ENCODE measurements around the gene SMYD4.
"Not testable (repeated sequence)": the region's sequence is repeated elsewhere in the genome, so short reads cannot be mapped to it uniquely, and the experiment has no call there.

The SMYD4 gene

DNA sequence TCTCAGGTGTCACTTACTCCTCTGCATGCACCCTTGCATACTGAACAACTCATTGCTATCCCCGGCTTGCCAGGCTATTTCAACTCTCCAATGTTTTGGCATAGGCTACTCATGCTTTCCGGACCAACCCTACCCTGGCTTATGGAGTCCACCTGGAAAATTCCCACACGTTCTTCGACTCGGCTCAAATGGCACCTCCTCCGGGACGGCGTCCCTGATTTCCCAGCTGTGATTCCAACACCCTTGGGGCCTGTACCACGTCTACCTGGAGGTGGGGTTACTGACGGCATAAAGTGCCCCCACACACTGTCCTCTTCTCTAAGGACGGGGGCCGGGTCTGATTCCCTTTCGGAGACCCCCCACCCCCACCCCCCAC is 498 bp downstream of the SMYD4 start:
- DNase-seq, result no peak

DNA sequence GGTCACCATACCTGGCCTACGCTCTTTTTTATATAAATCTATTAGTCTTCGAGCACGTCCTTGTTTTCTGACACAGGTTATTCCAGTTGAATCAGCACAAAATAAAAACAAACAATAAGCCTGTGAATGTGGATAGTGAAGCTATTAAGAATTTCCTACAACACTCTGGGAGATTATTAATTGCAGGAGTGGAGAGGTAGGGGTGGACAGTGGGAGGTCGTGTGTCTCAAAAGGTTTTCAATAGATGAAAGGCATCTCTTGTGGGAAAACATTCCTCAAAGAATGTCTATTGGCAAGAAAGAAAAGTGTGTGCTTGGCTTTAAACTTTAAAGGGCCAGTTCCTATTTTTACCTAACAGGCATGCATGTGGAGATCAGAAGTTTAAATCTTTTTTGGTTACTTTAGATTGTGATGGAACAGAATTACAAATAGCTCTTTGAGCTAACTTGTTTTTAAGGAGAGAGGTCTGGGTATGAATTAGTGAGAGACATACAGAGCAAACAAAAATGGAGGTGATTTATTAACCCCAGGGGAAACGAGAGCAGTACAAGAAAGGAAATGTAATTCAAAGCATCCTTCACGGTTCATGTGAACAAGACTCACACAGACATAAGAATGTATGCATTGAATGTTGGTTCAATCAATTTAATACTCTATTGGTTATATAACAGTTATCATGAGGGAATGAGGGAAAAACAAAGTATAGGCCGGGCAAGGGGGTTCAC is 9.0 kb downstream of the SMYD4 start:
- no peak for DNase-seq

DNA sequence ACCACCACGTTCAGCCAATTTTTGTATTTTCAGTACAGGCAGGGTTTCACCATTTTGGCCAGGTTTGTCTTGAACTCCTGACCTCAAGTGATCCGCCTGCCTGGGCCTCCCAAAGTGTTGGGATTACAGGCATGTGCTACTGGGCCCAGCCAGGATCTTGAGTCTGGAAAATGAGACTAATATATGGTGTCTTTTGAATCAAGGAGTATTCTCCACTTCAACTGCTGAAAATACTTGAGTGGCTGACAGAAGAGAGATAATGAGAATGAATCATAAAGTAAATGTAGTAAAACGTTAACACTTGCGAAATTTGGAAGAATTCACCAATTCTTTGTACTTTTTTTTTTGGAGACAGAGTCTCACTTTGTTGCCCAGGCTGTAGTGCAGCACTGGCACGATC is 16.6 kb downstream of the SMYD4 start:
- no peak for DNase-seq

DNA sequence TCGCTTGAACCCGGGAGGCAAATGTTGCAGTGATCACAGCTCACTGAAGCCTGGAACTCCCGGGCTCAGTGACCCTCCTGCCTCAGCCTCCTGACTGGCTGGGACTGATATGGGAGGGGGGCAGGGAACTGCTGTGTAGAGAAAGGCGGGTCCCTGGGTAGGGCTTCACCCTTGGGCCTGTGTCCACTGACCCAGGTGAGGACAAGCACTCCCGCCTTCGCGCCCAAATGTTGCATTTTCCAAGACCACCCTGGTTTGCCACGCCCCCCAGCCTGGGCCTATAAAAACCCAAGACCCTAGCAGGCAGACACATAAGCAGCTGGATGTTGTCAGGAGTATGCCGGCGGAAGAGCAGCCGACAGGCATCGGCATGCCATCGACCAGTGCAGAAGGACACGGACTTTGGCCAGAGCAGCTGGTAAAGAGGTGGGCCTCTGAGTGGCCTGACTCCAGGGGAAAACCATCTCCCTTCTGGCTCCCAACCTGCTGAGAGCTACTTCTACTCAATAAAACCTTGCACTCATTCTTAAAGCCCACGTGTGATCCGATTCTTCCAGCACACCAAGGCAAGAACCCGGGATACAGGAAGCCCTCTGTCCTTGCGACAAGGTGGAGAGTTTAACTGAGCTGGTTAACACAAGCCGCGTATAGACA is 19.1 kb downstream of the SMYD4 start:
- DNase-seq, result no peak

- not testable (repeated sequence) for DNase-seq
Measured at GRCh38 chr17:1809815-1810214, 19.9 kb downstream of the SMYD4 start.

DNA sequence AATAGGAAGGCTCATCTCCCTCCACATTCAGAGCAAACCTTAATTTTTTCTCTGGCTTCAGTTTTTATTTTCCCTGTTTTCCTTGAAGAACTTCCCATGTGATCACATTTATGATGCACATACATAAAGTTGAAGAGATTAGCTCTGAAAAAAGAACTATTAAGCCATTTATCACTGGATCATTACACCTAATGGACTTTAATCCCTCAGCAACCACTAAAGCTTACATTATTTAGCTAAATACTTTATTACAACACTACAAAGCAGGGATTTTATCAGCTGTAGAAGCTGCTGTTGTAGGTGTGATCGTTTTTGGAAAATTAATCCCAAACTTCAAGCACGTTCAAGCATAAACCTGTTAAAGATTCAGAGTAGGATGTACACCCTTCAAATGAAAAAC is 21.1 kb downstream of the SMYD4 start:
- DNase-seq, result no peak

- DNase-seq, result no peak
Measured at GRCh38 chr17:1807890-1808289, 21.8 kb downstream of the SMYD4 start.

DNA sequence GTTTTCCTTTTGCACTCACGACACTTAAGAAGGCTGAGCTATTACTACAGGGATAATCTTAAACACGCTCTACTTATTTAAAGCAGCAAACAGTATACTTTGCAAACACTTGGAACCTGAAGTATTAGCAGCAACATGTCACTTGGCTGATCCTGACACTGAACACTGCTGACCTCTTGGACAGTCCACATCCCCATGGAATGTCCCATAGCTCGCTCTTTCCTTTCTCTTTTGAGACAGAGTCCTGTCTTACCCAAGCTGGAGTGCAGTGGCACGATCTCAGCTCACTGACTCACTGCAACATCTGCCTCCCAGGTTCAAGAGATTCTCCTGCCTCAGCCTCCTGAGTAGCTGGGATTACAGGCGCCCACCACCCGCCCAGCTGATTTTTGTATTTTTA is 26.4 kb downstream of the SMYD4 start:
- DNase-seq, result no peak

GRCh38 chr17:1802429-1802828 is 27.3 kb downstream of the SMYD4 start:
- DNase-seq, result no peak

DNA sequence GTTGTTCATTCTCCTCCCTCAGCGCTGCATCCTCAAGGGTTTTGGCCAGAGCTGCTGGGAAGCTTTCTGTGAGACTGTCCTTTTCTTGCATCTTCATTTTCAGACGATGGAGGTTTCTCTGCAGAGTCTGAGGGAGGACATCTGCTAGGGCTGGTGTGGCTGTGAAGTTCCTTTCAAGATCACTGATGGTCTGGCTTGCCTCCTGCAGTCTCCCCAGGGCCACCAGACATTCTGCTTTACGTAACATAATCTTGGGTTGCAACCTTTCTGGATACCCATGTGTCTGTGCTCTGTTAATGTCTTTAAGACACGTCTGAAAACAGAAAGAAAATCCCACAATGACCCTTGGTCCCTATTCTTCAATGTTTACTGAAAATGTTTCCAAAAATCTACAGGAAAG is 29.0 kb downstream of the SMYD4 start:
- DNase-seq, result no peak

- DNase-seq, result no peak
Measured at GRCh38 chr17:1800240-1800639, 29.5 kb downstream of the SMYD4 start.

DNA sequence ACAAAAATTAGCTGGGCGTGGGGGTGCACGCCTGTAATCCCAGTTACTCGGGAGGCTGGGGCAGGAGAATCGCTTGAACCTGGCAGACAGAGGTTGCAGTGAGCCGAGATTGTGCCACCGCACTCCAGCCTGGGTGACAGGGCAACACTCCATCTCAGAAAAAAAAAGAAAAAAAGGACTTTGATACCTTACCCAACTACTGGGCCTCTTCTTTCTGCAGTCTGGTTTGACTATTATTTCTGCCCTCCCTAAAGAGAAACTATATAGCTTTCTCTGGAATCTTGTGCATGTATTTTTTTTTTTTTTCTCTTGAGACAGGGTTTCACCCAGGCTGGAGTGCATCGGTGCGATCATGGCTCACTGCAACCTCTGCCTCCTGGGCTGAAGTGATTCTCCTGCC is 31.9 kb downstream of the SMYD4 start:
- DNase-seq, result not testable (repeated sequence)

- DNase-seq, result no peak
Measured at GRCh38 chr17:1797323-1797722, 32.4 kb downstream of the SMYD4 start.

DNA sequence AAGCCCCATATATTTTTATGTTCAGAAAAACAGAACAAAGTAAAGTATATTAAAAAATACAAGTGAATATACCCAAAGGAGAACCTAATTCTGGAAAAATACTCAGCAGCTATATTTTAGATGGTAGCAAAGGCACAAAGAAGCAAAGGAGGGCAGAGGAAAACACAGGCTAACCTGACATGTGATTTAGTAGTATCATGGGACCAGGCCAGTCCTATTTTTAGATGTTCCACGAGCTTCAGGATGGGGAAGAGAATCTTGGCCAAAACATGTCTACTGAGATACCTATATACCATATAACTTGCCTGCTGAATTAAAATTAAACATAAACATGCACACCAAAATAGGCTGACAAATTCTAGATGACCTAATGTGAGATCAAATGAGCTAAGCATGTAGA is 32.9 kb downstream of the SMYD4 start:
- peak; percentile 32 for DNase-seq

DNA sequence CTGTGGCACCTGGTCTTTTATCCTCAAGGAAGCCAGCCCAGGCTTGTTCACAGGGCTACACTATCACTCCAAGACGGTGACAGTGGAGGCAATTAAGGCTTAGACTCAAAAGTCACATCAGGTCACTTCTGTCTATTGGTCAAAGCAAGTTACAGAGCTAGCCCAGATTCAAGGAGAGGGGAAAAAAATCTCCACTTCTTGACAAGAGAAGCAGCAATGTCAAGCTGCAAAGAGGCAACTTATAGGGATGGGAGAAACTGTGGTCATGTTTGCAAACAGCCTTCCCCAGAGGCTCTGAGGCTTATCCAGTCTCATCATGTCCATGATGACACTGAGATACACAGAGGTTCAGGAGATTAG is 36.3 kb downstream of the SMYD4 start:
- no peak for DNase-seq

DNA sequence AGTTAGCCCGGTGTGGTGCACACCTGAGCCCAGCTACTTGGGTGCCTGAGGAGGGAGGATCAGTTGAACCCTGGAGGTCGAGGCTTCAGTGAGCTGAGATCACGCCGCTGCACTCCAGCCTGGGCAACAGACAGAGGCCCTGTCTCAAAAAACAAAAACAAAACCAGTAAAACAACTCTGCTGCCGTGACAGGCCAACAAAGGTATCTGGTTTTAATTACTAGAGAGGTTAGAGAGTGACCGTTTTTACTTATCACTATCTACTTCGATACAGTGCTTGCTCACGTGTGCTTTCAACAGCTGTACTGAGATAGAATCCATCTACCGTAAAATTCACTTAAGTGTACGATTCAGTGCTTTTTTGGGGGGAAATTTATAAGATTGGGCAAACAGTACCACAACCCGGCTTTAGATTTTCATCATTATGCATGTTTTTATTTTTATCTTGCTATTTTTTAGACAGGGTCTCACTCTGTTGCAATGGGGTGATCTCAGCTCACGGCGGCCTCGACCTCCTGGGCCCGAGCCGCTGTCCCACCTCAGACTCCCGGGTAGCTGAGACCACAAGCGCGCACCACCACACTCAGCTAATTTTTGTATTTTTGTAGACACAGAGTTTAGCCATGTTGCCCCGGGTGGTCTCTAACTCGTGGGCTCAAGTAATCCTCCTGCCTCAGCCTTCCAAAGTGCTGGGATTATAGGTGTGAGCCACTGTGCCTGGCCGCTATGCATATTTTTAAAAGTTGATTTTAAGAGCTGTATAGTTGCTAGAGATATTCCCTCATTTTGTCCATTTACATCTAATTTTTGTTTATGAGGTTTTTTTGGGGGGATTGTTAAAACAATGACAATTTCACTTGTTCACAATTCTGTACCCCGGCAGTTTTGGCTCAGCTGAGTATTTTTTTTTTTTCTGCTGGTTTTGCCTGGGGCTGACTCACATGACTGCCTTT is 36.9 kb downstream of the SMYD4 start:
- DNase-seq, result no peak

GRCh38 chr17:1789936-1790335 is 39.8 kb downstream of the SMYD4 start:
- DNase-seq, result peak; percentile 15

DNA sequence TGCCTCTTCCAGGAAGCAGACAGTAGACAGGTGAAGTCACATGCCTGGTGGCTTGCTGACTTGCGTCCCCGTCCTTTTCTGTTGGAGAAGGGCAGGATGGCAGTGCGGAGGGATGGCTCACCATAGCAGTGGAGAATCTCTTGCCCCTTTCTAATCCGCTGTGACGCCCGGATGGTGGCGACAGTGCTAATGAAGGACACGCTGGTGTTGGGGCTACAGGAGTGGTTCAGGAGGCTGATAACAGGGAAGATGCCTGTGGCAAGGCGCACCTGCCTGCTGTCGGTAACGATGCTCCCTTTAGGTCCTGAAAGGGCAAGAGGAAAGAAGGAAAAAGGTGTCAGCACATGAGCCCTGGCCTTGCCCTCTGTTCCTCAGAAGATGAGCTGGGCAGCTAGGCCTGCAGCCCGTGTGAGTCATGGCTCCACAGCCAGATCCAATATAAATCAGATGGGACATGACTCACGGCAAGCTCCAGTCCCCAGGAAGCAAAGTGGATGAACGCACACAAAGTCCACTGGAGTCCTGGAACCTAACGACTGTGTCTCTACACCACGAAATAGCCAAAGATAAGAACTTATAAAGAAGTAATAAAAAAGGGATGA is 42.3 kb downstream of the SMYD4 start:
- DNase-seq, result no peak

DNA sequence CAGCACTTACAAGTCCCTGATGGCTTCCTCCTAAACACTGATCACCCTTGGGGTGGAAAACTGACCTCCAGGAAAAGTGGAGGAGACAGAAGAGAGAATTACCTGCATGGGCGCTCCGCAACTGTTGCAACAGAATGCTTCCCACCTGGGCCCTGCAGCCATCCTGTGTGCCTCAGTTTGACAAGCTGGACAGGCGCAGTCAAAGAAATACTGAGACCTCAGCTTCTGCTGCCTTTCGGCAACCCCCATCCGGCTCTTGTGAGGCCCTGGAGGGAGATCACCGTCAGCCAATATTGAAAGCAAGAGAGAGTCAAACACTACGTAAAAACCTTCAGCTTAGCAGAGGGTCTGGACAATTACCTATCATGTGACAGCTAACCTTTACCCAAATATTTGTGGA is 43.0 kb downstream of the SMYD4 start:
- no peak for DNase-seq

DNA sequence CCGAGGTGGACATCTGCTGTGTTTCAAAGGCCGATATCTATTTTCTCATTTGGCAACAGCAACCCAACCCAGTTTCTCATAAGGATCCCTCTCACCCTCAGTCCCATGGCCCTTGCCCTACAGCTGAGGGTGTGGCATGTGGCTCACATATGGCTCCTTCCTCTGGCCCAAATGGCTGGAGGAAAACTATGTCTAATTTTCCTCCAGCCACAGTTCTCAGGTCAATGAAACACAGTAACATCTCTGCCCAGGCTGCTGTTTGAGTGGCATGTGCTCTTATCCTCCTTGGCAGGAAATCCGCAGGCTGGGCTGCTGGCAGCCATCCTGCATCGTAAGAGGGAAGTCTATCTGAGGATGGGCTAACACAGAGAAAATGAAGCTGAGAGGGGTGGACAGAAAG is 43.8 kb downstream of the SMYD4 start:
- no peak for DNase-seq

- DNase-seq, result peak; percentile 85
Measured at GRCh38 chr17:1783834-1784611, 45.7 kb downstream of the SMYD4 start.

- DNase-seq, result peak; percentile 50
Measured at GRCh38 chr17:1783271-1783670, 46.4 kb downstream of the SMYD4 start.

DNA sequence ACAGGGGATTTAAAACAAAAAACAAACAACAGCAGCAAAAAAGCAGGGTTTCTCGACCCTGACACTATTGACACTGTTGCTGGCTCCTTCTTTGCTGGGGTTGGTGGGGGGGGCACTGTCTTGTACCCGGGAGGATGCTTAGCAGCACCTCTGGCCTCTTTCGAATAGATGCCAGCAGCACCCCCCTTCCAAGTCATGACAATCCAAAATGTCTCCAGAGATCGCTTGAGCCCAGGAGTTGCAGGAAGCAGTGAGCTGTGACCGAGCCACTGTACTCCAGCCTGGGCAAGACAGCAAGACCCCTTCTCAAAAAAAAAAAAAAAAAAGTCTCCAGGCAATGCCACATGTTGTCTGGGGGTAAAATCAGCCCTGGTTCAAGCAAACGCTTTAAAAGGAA is 47.5 kb downstream of the SMYD4 start:
- DNase-seq, result no peak

Measured in inflammatory macrophage treated with lipopolysaccharide for 4 hours (primary cell).